GM13976 (cell line): ENCODE results near the gene ALPL.

Experiments used
- DNase-seq: peaks from one replicate; pipeline ENCODE4 v3.0.0; 2012; ENCODE audit warnings: low spot score
- CTCF ChIP-seq: IDR thresholded peaks from 2 replicates; pipeline ENCODE4 v1.5.1; 2012; ENCODE audit warnings: borderline replicate concordance, mild to moderate bottlenecking; ENCODE audit not compliant: insufficient read depth; ENCODE audit errors: extremely low read depth, missing control alignments, control extremely low read depth
- in situ Hi-C: fragments of 300-500 bp; cut with MboI; formaldehyde crosslinking; loops from one replicate; pipeline ENCODE4 v1.12.0; 2022; ENCODE audit warnings: low sequenced_read_pairs, mixed read lengths, inconsistent platforms; ENCODE audit not compliant: unreplicated experiment

ALPL gene

GRCh38 chr1:21520899-21521716 lies 11.9 kb downstream of the ALPL start:
- in situ Hi-C loops, result no loop called here

GRCh38 chr1:21521717-21522060 lies 12.5 kb downstream of the ALPL start:
- TF ChIP-seq CTCF, result no peak
- in situ Hi-C loops, result no loop called here

More at GRCh38 chr1:21520899-21521716, 11.9 kb downstream of the ALPL start:
- no peak for DNase-seq
- TF ChIP-seq CTCF, result no peak

GRCh38 chr1:21522525-21523038 lies 13.4 kb downstream of the ALPL start:
- TF ChIP-seq CTCF, result no peak
- DNase-seq, result no peak
- in situ Hi-C loops, result no loop called here

More at GRCh38 chr1:21521717-21522060, 12.5 kb downstream of the ALPL start:
- DNase-seq, result no peak

GRCh38 chr1:21523297-21523813 lies 14.1 kb downstream of the ALPL start:
- no peak for DNase-seq
- in situ Hi-C loops, result no loop called here
- TF ChIP-seq CTCF, result no peak

- no peak for DNase-seq
- no peak for TF ChIP-seq CTCF
- in situ Hi-C loops, result no loop called here
Measured at GRCh38 chr1:21524220-21524619, 15.0 kb downstream of the ALPL start.

- in situ Hi-C loops, result no loop called here
- no peak for TF ChIP-seq CTCF
- DNase-seq, result no peak
Measured at GRCh38 chr1:21524686-21525339, 15.6 kb downstream of the ALPL start.
